EL (cell line): ENCODE results near the gene SSBP4.
A peak's percentile ranks its signal among the peaks of the same experiment; 100 is the strongest.
"Not testable (repeated sequence)": the region's sequence is repeated elsewhere in the genome, so short reads cannot be mapped to it uniquely, and the experiment has no call there.

ENCODE experiments used
- DNase-seq: peaks from one replicate; pipeline ENCODE4 v3.0.0-alpha.2; 2016

SSBP4 gene

GRCh38 chr19:18419195-18419698 lies at the start of gene SSBP4:
Gene SSBP4, plus strand, starts transcription at chr19:18419398. Its CDS starts 251 bp downstream, at chr19:18419649.
- DNase-seq = peak; percentile 83

GRCh38 chr19:18373407-18373891 lies 45.7 kb upstream of the SSBP4 start:
- DNase-seq = no peak

- DNase-seq = peak; percentile 99
These were observed 45.1 kb upstream of the SSBP4 start for GRCh38 chr19:18373892-18374629.

- no peak for DNase-seq
These were observed 42.2 kb upstream of the SSBP4 start for GRCh38 chr19:18377026-18377425.

GRCh38 chr19:18379803-18380747 lies 39.1 kb upstream of the SSBP4 start:
- peak; percentile 90 for DNase-seq

- DNase-seq = no peak
These were observed 38.4 kb upstream of the SSBP4 start for GRCh38 chr19:18380843-18381242.

- not testable (repeated sequence) for DNase-seq
These were observed 35.6 kb upstream of the SSBP4 start for GRCh38 chr19:18383622-18384021.

GRCh38 chr19:18384775-18385174 lies 34.4 kb upstream of the SSBP4 start:
- DNase-seq = no peak

GRCh38 chr19:18385359-18385674 lies 33.9 kb upstream of the SSBP4 start:
- no peak for DNase-seq

GRCh38 chr19:18385675-18386542 lies 33.3 kb upstream of the SSBP4 start, which contains the start of gene GDF15:
Gene GDF15, plus strand, starts transcription at chr19:18386158. Its CDS starts 32 bp downstream, at chr19:18386190.
- DNase-seq = peak; percentile 80

GRCh38 chr19:18386543-18387271 lies 32.5 kb upstream of the SSBP4 start:
- no peak for DNase-seq

GRCh38 chr19:18388100-18388959 lies 30.9 kb upstream of the SSBP4 start:
- peak; percentile 71 for DNase-seq

- DNase-seq = no peak
These were observed 30.1 kb upstream of the SSBP4 start for GRCh38 chr19:18388960-18389725.

- no peak for DNase-seq
These were observed 29.5 kb upstream of the SSBP4 start for GRCh38 chr19:18389726-18390064.

- DNase-seq = no peak
These were observed 28.9 kb upstream of the SSBP4 start for GRCh38 chr19:18390065-18390907.

- no peak for DNase-seq
These were observed 27.6 kb upstream of the SSBP4 start for GRCh38 chr19:18391509-18392075.

- DNase-seq = no peak
These were observed 26.8 kb upstream of the SSBP4 start for GRCh38 chr19:18392417-18392816.

GRCh38 chr19:18392926-18393325 lies 26.3 kb upstream of the SSBP4 start:
- no peak for DNase-seq

- DNase-seq = no peak
These were observed 25.4 kb upstream of the SSBP4 start for GRCh38 chr19:18393836-18394235.
